A673 (cell line): ENCODE measurements around the gene SLX4IP. TPM values are rescaled to one million over a fixed set of nuclear protein-coding genes. Genes with fewer than 3 reads are reported as not detected.

Experiments
- BruUV-seq: library from RNA; stranded (reverse); fragments of 400-500 nt; replicated peaks from 2 replicates; lab custom pipeline; 2021; lab: Mats Ljungman, UMichigan
- CTCF ChIA-PET: fragments of 300-600 bp; sonication (Branson Sonifier 250); formaldehyde crosslinking; loops from one replicate; lab custom pipeline; 2022; ENCODE audit warnings: antibody characterized with exemption; lab: Charles Lee
- POLR2A ChIA-PET: fragments of 300-600 bp; sonication (Branson Sonifier 250); formaldehyde crosslinking; loops from one replicate; lab custom pipeline; 2022; ENCODE audit warnings: antibody characterized with exemption; ENCODE audit not compliant: low non-redundant PET; lab: Charles Lee
- DNase-seq: peaks from one replicate; pipeline ENCODE4 v3.0.0-alpha.2; 2015; ENCODE audit warnings: low spot score
- H3K27ac ChIP-seq: fragments of 200-600 bp; sonication (generic); 2 replicates; pipeline ENCODE4 v1.5.1; 2016; ENCODE audit warnings: mixed run types, low read depth, mild to moderate bottlenecking, mixed read lengths, antibody characterized with exemption, low read length; ENCODE audit not compliant: poor library complexity, severe bottlenecking
- H3K27me3 ChIP-seq: fragments of 200-600 bp; sonication (generic); replicated peaks from 2 replicates; pipeline ENCODE4 v1.6.1; 2017; ENCODE audit warnings: mixed run types, low read depth, mild to moderate bottlenecking, mixed read lengths, antibody characterized with exemption, low read length; ENCODE audit not compliant: insufficient read depth, poor library complexity
- H3K36me3 ChIP-seq: fragments of 200-600 bp; sonication (generic); 2 replicates; pipeline ENCODE4 v1.6.1; 2016; ENCODE audit warnings: mixed run types, mild to moderate bottlenecking, mixed read lengths, antibody characterized with exemption, low read length; ENCODE audit not compliant: insufficient read depth, poor library complexity, severe bottlenecking
- H3K4me1 ChIP-seq: fragments of 200-600 bp; sonication (generic); 2 replicates; pipeline ENCODE4 v1.6.1; 2017; ENCODE audit warnings: mixed run types, mild to moderate bottlenecking, mixed read lengths, antibody characterized with exemption, low read length; ENCODE audit not compliant: insufficient read depth, poor library complexity, severe bottlenecking
- H3K4me3 ChIP-seq: fragments of 200-600 bp; sonication (generic); 2 replicates; pipeline ENCODE4 v1.5.1; 2016; ENCODE audit warnings: low read depth, mixed run types, mild to moderate bottlenecking, mixed read lengths, low read length; ENCODE audit not compliant: poor library complexity, severe bottlenecking
- H3K9me3 ChIP-seq: fragments of 200-600 bp; sonication (generic); 2 replicates; pipeline ENCODE4 v1.6.1; 2016; ENCODE audit warnings: mixed run types, low read depth, mild to moderate bottlenecking, mixed read lengths, antibody characterized with exemption, low read length; ENCODE audit not compliant: poor library complexity, severe bottlenecking
- EZH2 ChIP-seq: fragments of 200-600 bp; sonication (generic); IDR thresholded peaks from 2 replicates; pipeline ENCODE4 v1.6.1; 2017; ENCODE audit warnings: borderline replicate concordance, low read depth, mild to moderate bottlenecking, mixed read lengths, antibody characterized with exemption, low read length; ENCODE audit not compliant: poor library complexity, severe bottlenecking
- intact Hi-C: fragments of 100-400 bp; cut with micrococcal nuclease; formaldehyde crosslinking; loops from one replicate; pipeline ENCODE4 v1.10.0; 2022; ENCODE audit not compliant: unreplicated experiment
- total RNA-seq: library from RNA; stranded (reverse); gene quantifications from 2 replicates; pipeline ENCODE4 v1.2.3, GENCODE V29; 2021
- TF ChIP-seq, protein P1 (sequence below): fragments of 300-800, 200-600 bp; sonication (generic); conservative IDR thresholded peaks from 2 replicates; pipeline ENCODE4 v1.5.1; 2017; ENCODE audit warnings: low read depth, mild to moderate bottlenecking, antibody characterized with exemption, low read length, moderate library complexity, mixed read lengths

Gene SLX4IP
- total RNA-seq, 1 experiment from 2014 or later = 9.8 TPM

DNA sequence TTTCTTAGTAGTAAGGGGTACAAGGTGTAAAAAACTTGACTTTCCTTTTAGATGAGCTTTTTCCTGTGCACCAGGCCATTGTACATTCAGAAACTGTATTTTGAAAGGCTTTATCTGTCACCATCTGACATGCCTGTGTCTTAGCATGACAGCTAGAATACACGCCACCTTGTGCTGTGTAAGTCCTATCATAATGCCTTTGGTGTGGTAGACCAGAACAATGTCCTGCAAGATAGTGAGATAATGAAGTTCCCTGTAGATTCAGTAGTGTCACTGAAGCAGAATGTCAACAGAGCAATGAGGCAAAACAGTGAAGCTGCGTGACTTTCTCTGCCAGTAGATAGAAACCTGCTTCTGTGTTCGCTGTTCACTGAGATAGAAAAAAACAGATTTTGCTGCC lies 132.9 kb downstream of the SLX4IP start:
- ChIA-PET POLR2A (no interaction called here), CTCF (no interaction called here)
- intact Hi-C loops = no loop called here
- BruUV-seq = no TSS peak
- TF ChIP-seq EZH2 = no peak
- TF ChIP-seq, protein P1, sequence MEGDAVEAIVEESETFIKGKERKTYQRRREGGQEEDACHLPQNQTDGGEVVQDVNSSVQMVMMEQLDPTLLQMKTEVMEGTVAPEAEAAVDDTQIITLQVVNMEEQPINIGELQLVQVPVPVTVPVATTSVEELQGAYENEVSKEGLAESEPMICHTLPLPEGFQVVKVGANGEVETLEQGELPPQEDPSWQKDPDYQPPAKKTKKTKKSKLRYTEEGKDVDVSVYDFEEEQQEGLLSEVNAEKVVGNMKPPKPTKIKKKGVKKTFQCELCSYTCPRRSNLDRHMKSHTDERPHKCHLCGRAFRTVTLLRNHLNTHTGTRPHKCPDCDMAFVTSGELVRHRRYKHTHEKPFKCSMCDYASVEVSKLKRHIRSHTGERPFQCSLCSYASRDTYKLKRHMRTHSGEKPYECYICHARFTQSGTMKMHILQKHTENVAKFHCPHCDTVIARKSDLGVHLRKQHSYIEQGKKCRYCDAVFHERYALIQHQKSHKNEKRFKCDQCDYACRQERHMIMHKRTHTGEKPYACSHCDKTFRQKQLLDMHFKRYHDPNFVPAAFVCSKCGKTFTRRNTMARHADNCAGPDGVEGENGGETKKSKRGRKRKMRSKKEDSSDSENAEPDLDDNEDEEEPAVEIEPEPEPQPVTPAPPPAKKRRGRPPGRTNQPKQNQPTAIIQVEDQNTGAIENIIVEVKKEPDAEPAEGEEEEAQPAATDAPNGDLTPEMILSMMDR = no peak
- Histone ChIP-seq H3K36me3 (no peaks in the 10 kb centered on the region), H3K4me3 (no peak overlapping the region), H3K27ac (no peak overlapping the region), H3K4me1 (no peaks in the 10 kb centered on the region), H3K9me3 (peaks cover 5% of the 10 kb centered on the region), H3K27me3 (no peaks in the 10 kb centered on the region)
- no peak for DNase-seq

GRCh38 chr20:10571313-10571815 lies 136.3 kb downstream of the SLX4IP start:
- no peaks in the 10 kb centered on the region for H3K9me3 ChIP-seq
- CTCF ChIA-PET = no interaction called here
- TF ChIP-seq, protein P1 = no peak
- no peak for TF ChIP-seq EZH2
- H3K4me1 ChIP-seq = no peaks in the 10 kb centered on the region
- no peaks in the 10 kb centered on the region for H3K27me3 ChIP-seq
- BruUV-seq = no TSS peak
- H3K36me3 ChIP-seq = no peaks in the 10 kb centered on the region
- POLR2A ChIA-PET = no interaction called here
- DNase-seq = no peak
- no peak overlapping the region for H3K4me3 ChIP-seq
- no peak overlapping the region for H3K27ac ChIP-seq
- intact Hi-C loops = no loop called here

- intact Hi-C loops = no loop called here
- ChIA-PET CTCF (no interaction called here), POLR2A (no interaction called here)
- no peaks in the 10 kb centered on the region for H3K27me3 ChIP-seq
- BruUV-seq = no TSS peak
- no peaks in the 10 kb centered on the region for H3K9me3 ChIP-seq
- DNase-seq = no peak
- no peaks in the 10 kb centered on the region for H3K36me3 ChIP-seq
- TF ChIP-seq EZH2 = no peak
- TF ChIP-seq, protein P1 = no peak
- no peak overlapping the region for H3K27ac ChIP-seq
- H3K4me1 ChIP-seq = no peaks in the 10 kb centered on the region
- no peak overlapping the region for H3K4me3 ChIP-seq
Measured at GRCh38 chr20:10572853-10573252, 137.7 kb downstream of the SLX4IP start.
